B cell (primary cell): Measurements from ENCODE around the gene RBMS3. TPM values are rescaled to one million over a fixed set of nuclear protein-coding genes. Genes with fewer than 3 reads are reported as not detected.

Experiments
- ATAC-seq: fragments of 200-7000 bp; cut with Tn5 transposase; one replicate; pipeline ENCODE4 v1.10.0; 2021; ENCODE audit warnings: low read depth, mild to moderate bottlenecking, moderate number of reproducible peaks, moderate library complexity
- CTCF ChIA-PET: fragments of 350-600 bp; sonication (Branson Sonifier 250); formaldehyde crosslinking; loops from one replicate; lab custom pipeline; 2021; ENCODE audit warnings: antibody characterized with exemption, inconsistent platforms; lab: Charles Lee
- POLR2A ChIA-PET: fragments of 350-600 bp; sonication (Branson Sonifier 250); formaldehyde crosslinking; loops from one replicate; lab custom pipeline; 2021; ENCODE audit warnings: antibody characterized with exemption; lab: Charles Lee
- DNase-seq: peaks from one replicate; pipeline ENCODE4 v3.0.0; 2013
- H2AFZ ChIP-seq: 2 replicates; pipeline ENCODE4 v1.6.1; 2012; ENCODE audit warnings: mild to moderate bottlenecking, low read depth, low read length; ENCODE audit not compliant: insufficient read depth, poor library complexity, severe bottlenecking
- H3K27ac ChIP-seq, 2 donors: 1 replicate in 1 of 2; 2 replicates in 1 of 2; pipeline ENCODE4 v1.5.1; 2012 to 2013; ENCODE audit warnings: low read length in 2 of 2, mild to moderate bottlenecking in 2 of 2, moderate library complexity in 1 of 2
- H3K27me3 ChIP-seq, 4 experiments: fragments of 200-600 bp in 1 of 4; sonication (generic) in 1 of 4; replicated peaks in 1 of 4; 1 replicate in 2 of 4; 2 replicates in 2 of 4; pipeline versions ENCODE4 v1.6.1 to v1.7.0; 2013 to 2016; ENCODE audit warnings: low read length in 3 of 4, mild to moderate bottlenecking in 2 of 4, mixed read lengths in 1 of 4, moderate library complexity in 1 of 4; ENCODE audit not compliant: insufficient read depth in 4 of 4, control insufficient read depth in 3 of 4; ENCODE audit errors: control extremely low read depth in 1 of 4
- H3K36me3 ChIP-seq, 2 experiments: replicated peaks in 1 of 2; 1 replicate in 1 of 2; 2 replicates in 1 of 2; pipeline versions ENCODE4 v1.6.1 to v1.7.1; 2013; ENCODE audit warnings: low read length in 1 of 2; ENCODE audit not compliant: insufficient read depth in 2 of 2, control insufficient read depth in 1 of 2; ENCODE audit errors: control extremely low read depth in 1 of 2, extremely low read depth in 1 of 2
- H3K4me1 ChIP-seq, 2 donors: fragments of 200-600 bp in 1 of 2; sonication (generic) in 1 of 2; 1 replicate in 1 of 2; 2 replicates in 1 of 2; pipeline versions ENCODE4 v1.5.1 to v1.6.1; 2013 to 2017; ENCODE audit warnings: low read length in 2 of 2; ENCODE audit not compliant: control insufficient read depth in 2 of 2, insufficient read depth in 2 of 2
- H3K4me2 ChIP-seq: replicated peaks from 2 replicates; pipeline ENCODE3; 2012; ENCODE audit warnings: mild to moderate bottlenecking, low read depth, low read length; ENCODE audit not compliant: poor library complexity, severe bottlenecking
- H3K4me3 ChIP-seq, 5 experiments: fragments of 200-600 bp in 1 of 5; sonication (generic) in 1 of 5; 1 replicate in 3 of 5; 2 replicates in 2 of 5; pipeline versions ENCODE4 v1.5.1 to v1.7.0; 2011 to 2016; ENCODE audit warnings: low read length in 4 of 5, mild to moderate bottlenecking in 4 of 5, low read depth in 2 of 5, control low read depth in 1 of 5, moderate library complexity in 1 of 5; ENCODE audit not compliant: insufficient read depth in 1 of 5; ENCODE audit errors: control extremely low read depth in 1 of 5, extremely low read depth in 1 of 5
- H3K79me2 ChIP-seq: fragments of 200-600 bp; sonication (generic); one replicate; pipeline ENCODE4 v1.6.0; 2016; ENCODE audit warnings: low read length; ENCODE audit not compliant: control insufficient read depth, insufficient read depth
- H3K9ac ChIP-seq: fragments of 200-600 bp; sonication (generic); 2 replicates; pipeline ENCODE4 v1.6.1; 2017; ENCODE audit warnings: mild to moderate bottlenecking, low read length, moderate library complexity
- H3K9me3 ChIP-seq, 3 donors: one replicate each; pipeline versions ENCODE4 v1.6.1 to v1.7.1; 2013; ENCODE audit warnings: low read length in 2 of 3; ENCODE audit not compliant: control insufficient read depth in 2 of 3, insufficient read depth in 1 of 3; ENCODE audit errors: control extremely low read depth in 1 of 3
- H4K20me1 ChIP-seq: 2 replicates; pipeline ENCODE4 v1.6.0; 2012; ENCODE audit warnings: mild to moderate bottlenecking, low read length; ENCODE audit not compliant: insufficient read depth, control insufficient read depth, poor library complexity, severe bottlenecking
- H3K27ac Mint-ChIP-seq: one replicate; pipeline ENCODE4 v1.8.0; 2021; ENCODE audit warnings: mixed read lengths
- H3K27me3 Mint-ChIP-seq: one replicate; pipeline ENCODE4 v1.8.0; 2021; ENCODE audit warnings: mixed read lengths
- H3K4me1 Mint-ChIP-seq: one replicate; pipeline ENCODE4 v1.8.0; 2021; ENCODE audit warnings: mixed read lengths
- H3K4me3 Mint-ChIP-seq: one replicate; pipeline ENCODE4 v1.8.0; 2021; ENCODE audit warnings: mixed read lengths
- H3K9me3 Mint-ChIP-seq: one replicate; pipeline ENCODE4 v1.8.0; 2022; ENCODE audit warnings: mixed read lengths; ENCODE audit not compliant: insufficient read depth
- EZH2 ChIP-seq: IDR thresholded peaks from 2 replicates; pipeline ENCODE4 v1.6.1; 2012; ENCODE audit warnings: borderline replicate concordance, low read depth, mild to moderate bottlenecking, moderate library complexity, low read length; ENCODE audit not compliant: insufficient read depth, poor library complexity, severe bottlenecking
- WGBS: methylation state at CpG from one replicate; pipeline ENCODE4 v1.1.5; 2013; ENCODE audit warnings: missing lambda C conversion rate; ENCODE audit not compliant: insufficient coverage; 5-methylcytosine and 5-hydroxymethylcytosine counted together
- intact Hi-C: fragments of 100-400 bp; cut with micrococcal nuclease; formaldehyde crosslinking; loops from one replicate; pipeline ENCODE4 v1.10.0; 2022
- polyA plus RNA-seq: library from polyadenylated mRNA; depleted of rRNA; stranded (reverse); fragments of >200 nt; gene quantifications from 2 replicates; pipeline ENCODE4 v1.2.3, GENCODE V29; 2012
- total RNA-seq, 2 donors: library from RNA; stranded (reverse); fragments of 120-200 nt in 1 of 2; gene quantifications; 1 replicate in 1 of 2; 2 replicates in 1 of 2; pipeline versions ENCODE4 v1.2.3 to v1.2.4, GENCODE V29; 2013 to 2022
- TF ChIP-seq, protein P1 (sequence below): fragments of 200-600 bp; IDR thresholded peaks from one replicate; pipeline ENCODE4 v1.8.0; 2022; ENCODE audit warnings: antibody characterized with exemption, mild to moderate bottlenecking

RBMS3 gene
- total and polyA plus RNA-seq, 2 donors (not counting 1 experiment from before 2014, with no cell fraction given) = not detected

- Histone ChIP-seq H3K9ac (no peak overlapping the region), H3K4me2 (no peak overlapping the region), H2AFZ (no peak overlapping the region), H3K4me3 (no peak overlapping the region), H4K20me1 (no peaks in the 10 kb centered on the region), H3K27me3 (no peaks in the 10 kb centered on the region), H3K79me2 (no peaks in the 10 kb centered on the region), H3K4me1 (no peaks in the 10 kb centered on the region), H3K9me3 (no peaks in the 10 kb centered on the region), H3K36me3 (no peaks in the 10 kb centered on the region), H3K27ac (no peak overlapping the region)
- Mint-ChIP-seq H3K4me3 (no peak overlapping the region), H3K27ac (no peak overlapping the region), H3K27me3 (no peaks in the 10 kb centered on the region), H3K4me1 (no peaks in the 10 kb centered on the region), H3K9me3 (no peaks in the 10 kb centered on the region)
- TF ChIP-seq EZH2 = no peak
- TF ChIP-seq, protein P1, sequence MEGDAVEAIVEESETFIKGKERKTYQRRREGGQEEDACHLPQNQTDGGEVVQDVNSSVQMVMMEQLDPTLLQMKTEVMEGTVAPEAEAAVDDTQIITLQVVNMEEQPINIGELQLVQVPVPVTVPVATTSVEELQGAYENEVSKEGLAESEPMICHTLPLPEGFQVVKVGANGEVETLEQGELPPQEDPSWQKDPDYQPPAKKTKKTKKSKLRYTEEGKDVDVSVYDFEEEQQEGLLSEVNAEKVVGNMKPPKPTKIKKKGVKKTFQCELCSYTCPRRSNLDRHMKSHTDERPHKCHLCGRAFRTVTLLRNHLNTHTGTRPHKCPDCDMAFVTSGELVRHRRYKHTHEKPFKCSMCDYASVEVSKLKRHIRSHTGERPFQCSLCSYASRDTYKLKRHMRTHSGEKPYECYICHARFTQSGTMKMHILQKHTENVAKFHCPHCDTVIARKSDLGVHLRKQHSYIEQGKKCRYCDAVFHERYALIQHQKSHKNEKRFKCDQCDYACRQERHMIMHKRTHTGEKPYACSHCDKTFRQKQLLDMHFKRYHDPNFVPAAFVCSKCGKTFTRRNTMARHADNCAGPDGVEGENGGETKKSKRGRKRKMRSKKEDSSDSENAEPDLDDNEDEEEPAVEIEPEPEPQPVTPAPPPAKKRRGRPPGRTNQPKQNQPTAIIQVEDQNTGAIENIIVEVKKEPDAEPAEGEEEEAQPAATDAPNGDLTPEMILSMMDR = no peak
- WGBS = no CpG with 5 or more reads among the region's 4 CpGs
- intact Hi-C loops = no loop called here
- CTCF ChIA-PET = no interaction called here
- POLR2A ChIA-PET = no interaction called here
- DNase-seq (no peak), ATAC-seq (no peak)
Measured at GRCh38 chr3:29773481-29773880, 492.6 kb downstream of the RBMS3 start.

- no peak overlapping the region for H3K27ac ChIP-seq
- DNase-seq (no peak), ATAC-seq (no peak)
- TF ChIP-seq, protein P1 = no peak
- TF ChIP-seq EZH2 = no peak
- no peaks in the 10 kb centered on the region for H3K9me3 ChIP-seq
- H2AFZ ChIP-seq = no peak overlapping the region
- H3K4me1 ChIP-seq = no peaks in the 10 kb centered on the region
- no peaks in the 10 kb centered on the region for H3K79me2 ChIP-seq
- CTCF ChIA-PET = no interaction called here
- no peak overlapping the region for H3K9ac ChIP-seq
- no peak overlapping the region for H3K4me3 ChIP-seq
- Mint-ChIP-seq H3K4me1 (no peaks in the 10 kb centered on the region), H3K27ac (no peak overlapping the region), H3K9me3 (no peaks in the 10 kb centered on the region), H3K27me3 (no peaks in the 10 kb centered on the region), H3K4me3 (no peak overlapping the region)
- H4K20me1 ChIP-seq = no peaks in the 10 kb centered on the region
- POLR2A ChIA-PET = no interaction called here
- no peak overlapping the region for H3K4me2 ChIP-seq
- intact Hi-C loops = no loop called here
- H3K36me3 ChIP-seq = no peaks in the 10 kb centered on the region
- H3K27me3 ChIP-seq = no peaks in the 10 kb centered on the region
- whole genome bisulfite sequencing = 100% methylated on average over 1 of the region's 5 CpGs
Measured at GRCh38 chr3:29775340-29775739, 494.5 kb downstream of the RBMS3 start.
